IPS-15b (cell line): ENCODE results near the gene FARSA.
A peak's percentile ranks its signal among the peaks of the same experiment; 100 is the strongest.
"Not testable (repeated sequence)": the region's sequence is repeated elsewhere in the genome, so short reads cannot be mapped to it uniquely, and the experiment has no call there.

ENCODE experiments used
- H3K27me3 ChIP-seq: one replicate; pipeline ENCODE4 v1.6.1; 2013; ENCODE audit warnings: low read length; ENCODE audit not compliant: control insufficient read depth, insufficient read depth
- H3K36me3 ChIP-seq: one replicate; pipeline ENCODE4 v1.6.1; 2013; ENCODE audit warnings: low read length; ENCODE audit not compliant: control insufficient read depth, insufficient read depth
- H3K4me1 ChIP-seq: one replicate; pipeline ENCODE4 v1.6.1; 2013; ENCODE audit warnings: mild to moderate bottlenecking, low read length; ENCODE audit not compliant: control insufficient read depth, insufficient read depth
- H3K4me3 ChIP-seq: one replicate; pipeline ENCODE4 v1.5.1; 2013; ENCODE audit warnings: low read depth, low read length
- H3K9ac ChIP-seq: one replicate; pipeline ENCODE4 v1.6.1; 2013; ENCODE audit warnings: low read depth, mild to moderate bottlenecking, low read length
- H3K9me3 ChIP-seq: one replicate; pipeline ENCODE4 v1.6.1; 2013; ENCODE audit warnings: mild to moderate bottlenecking, low read length; ENCODE audit not compliant: control insufficient read depth, insufficient read depth

The FARSA gene

GRCh38 chr19:12893582-12893981, 39.9 kb downstream of the FARSA start:
- Histone ChIP-seq H3K4me3 (no peak overlapping the region), H3K9me3 (no peaks in the 10 kb centered on the region), H3K4me1 (no peaks in the 10 kb centered on the region), H3K27me3 (no peaks in the 10 kb centered on the region), H3K36me3 (peaks cover 27% of the 10 kb centered on the region), H3K9ac (no peak overlapping the region)

GRCh38 chr19:12891553-12892021, 41.9 kb downstream of the FARSA start:
- Histone ChIP-seq H3K36me3 (peaks cover 12% of the 10 kb centered on the region), H3K27me3 (peaks cover 12% of the 10 kb centered on the region), H3K9me3 (no peaks in the 10 kb centered on the region), H3K4me1 (no peaks in the 10 kb centered on the region), H3K4me3 (peak overlapping the region; percentile 98), H3K9ac (peak overlapping the region; percentile 68)

DNA sequence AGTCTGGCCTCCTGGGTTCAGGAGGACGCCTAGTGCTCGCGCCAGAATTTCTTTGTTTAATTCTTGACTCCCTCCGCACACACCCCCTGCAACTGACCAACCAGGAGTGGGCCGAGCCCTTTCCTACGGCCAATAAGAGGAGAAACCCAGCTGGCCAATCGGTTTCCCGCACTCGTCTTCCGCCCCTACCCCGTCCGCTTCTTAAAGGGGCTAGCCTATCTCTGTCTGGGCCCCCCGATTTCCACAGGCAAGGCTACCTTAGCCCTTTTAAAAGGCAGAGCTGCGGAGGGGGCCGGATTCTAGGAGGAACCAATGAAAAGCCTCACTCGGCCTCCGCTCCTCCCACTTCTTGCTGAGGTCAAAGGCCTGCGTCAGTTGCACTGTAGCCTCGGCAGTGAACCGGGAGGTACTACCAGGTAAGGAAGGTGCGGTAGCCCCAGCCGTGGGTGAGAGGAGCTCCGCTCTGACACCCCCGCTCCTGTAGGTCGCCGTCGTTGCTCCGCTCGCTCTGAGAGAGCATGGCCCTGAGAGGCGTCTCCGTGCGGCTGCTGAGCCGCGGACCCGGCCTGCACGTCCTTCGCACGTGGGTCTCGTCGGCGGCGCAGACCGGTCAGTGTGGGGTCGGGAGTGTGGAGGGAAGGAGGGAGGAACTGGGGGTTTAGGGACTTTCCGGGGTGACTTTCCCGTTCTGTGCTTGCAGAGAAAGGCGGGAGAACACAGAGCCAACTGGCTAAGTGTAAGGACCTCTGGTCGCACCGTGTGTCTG, 42.5 kb downstream of the FARSA start, which contains the start of gene GCDH:
TSS of gene GCDH (plus strand) at position 374 of the 766 bp plus-strand sequence. CDS start at position 519, 145 bp downstream.
- peak within 1 kb of the TSS; percentile 98 for H3K4me3 ChIP-seq
- peaks cover 16% of the 10 kb centered on the region for H3K27me3 ChIP-seq
- H3K4me1 ChIP-seq = no peaks in the 10 kb centered on the region

DNA sequence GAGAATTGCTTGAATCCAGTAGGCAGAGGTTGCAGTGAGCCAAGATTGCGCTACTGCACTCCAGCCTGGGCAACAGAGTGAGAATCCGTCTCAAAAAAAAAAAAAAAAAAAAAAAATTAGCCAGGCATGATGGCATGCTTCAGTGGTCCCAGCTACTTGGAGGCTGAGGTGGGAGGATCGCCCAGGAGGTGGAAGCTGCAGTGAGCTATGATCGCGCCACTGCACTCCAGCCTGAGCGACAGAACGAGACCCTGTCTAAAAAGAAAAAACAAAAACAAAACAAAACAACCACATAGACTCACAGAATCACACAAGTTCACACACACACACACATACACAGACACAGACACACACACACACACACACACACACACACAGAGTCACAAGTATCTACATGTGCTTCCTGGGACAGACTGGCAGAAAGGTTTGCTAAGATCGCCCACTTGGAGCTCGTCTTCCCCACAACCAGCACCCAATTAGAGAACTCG, 43.2 kb downstream of the FARSA start:
- H3K9ac ChIP-seq = peak overlapping the region; percentile 37
- peak overlapping the region; percentile 55 for H3K4me3 ChIP-seq
- not testable (repeated sequence) for H3K4me1 ChIP-seq

More for the DNA sequence above, 42.5 kb downstream of the FARSA start, which contains the start of gene GCDH:
- H3K9me3 ChIP-seq = no peaks in the 10 kb centered on the region
- H3K9ac ChIP-seq = peak within 1 kb of the TSS; percentile 68
- H3K36me3 ChIP-seq = peaks cover 6% of the 10 kb centered on the region

GRCh38 chr19:12888006-12888603, 45.4 kb downstream of the FARSA start:
- no peak overlapping the region for H3K4me3 ChIP-seq
- no peak overlapping the region for H3K9ac ChIP-seq
- peaks cover 6% of the 10 kb centered on the region for H3K4me1 ChIP-seq
- H3K9me3 ChIP-seq = no peaks in the 10 kb centered on the region
- peaks cover 28% of the 10 kb centered on the region for H3K27me3 ChIP-seq
- no peaks in the 10 kb centered on the region for H3K36me3 ChIP-seq

More for the DNA sequence above, 43.2 kb downstream of the FARSA start:
- not testable (repeated sequence) for H3K36me3 ChIP-seq, H3K9me3 ChIP-seq
- H3K27me3 ChIP-seq = peaks cover 16% of the 10 kb centered on the region

- Histone ChIP-seq H3K36me3 (no peaks in the 10 kb centered on the region), H3K4me1 (peaks cover 6% of the 10 kb centered on the region), H3K27me3 (peaks cover 33% of the 10 kb centered on the region), H3K9me3 (no peaks in the 10 kb centered on the region), H3K9ac (no peak within 1 kb of the TSS), H3K4me3 (peak within 1 kb of the TSS; percentile 74)
Measured at GRCh38 chr19:12886969-12887747, 46.4 kb downstream of the FARSA start, which contains the start of gene KLF1. KLF1 (minus strand) TSS chr19:12887201; CDS start chr19:12887140, 61 bp downstream.

DNA sequence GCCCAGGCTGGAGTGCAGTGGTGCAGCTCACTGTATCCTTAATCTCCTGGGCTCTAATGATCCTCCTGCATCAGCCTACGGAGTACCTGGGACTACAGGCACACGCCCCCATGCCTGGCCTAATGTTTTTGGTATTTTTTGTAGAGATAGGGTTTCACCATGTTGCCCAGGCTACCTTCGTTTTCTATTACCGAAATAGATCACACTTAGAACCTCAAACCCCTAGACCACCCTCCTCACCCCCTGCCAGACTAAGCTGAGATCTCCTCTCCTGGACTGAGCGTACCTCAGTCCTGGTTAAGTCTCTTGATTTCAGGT, 46.9 kb downstream of the FARSA start:
- H3K36me3 ChIP-seq = no peaks in the 10 kb centered on the region
- no peak overlapping the region for H3K9ac ChIP-seq
- H3K27me3 ChIP-seq = peaks cover 34% of the 10 kb centered on the region
- peaks cover 6% of the 10 kb centered on the region for H3K4me1 ChIP-seq
- no peak overlapping the region for H3K4me3 ChIP-seq
- H3K9me3 ChIP-seq = no peaks in the 10 kb centered on the region

- Histone ChIP-seq H3K9ac (no peak overlapping the region), H3K4me1 (peaks cover 6% of the 10 kb centered on the region), H3K4me3 (peak overlapping the region; percentile 74)
Measured at GRCh38 chr19:12885749-12886650, 47.5 kb downstream of the FARSA start.

DNA sequence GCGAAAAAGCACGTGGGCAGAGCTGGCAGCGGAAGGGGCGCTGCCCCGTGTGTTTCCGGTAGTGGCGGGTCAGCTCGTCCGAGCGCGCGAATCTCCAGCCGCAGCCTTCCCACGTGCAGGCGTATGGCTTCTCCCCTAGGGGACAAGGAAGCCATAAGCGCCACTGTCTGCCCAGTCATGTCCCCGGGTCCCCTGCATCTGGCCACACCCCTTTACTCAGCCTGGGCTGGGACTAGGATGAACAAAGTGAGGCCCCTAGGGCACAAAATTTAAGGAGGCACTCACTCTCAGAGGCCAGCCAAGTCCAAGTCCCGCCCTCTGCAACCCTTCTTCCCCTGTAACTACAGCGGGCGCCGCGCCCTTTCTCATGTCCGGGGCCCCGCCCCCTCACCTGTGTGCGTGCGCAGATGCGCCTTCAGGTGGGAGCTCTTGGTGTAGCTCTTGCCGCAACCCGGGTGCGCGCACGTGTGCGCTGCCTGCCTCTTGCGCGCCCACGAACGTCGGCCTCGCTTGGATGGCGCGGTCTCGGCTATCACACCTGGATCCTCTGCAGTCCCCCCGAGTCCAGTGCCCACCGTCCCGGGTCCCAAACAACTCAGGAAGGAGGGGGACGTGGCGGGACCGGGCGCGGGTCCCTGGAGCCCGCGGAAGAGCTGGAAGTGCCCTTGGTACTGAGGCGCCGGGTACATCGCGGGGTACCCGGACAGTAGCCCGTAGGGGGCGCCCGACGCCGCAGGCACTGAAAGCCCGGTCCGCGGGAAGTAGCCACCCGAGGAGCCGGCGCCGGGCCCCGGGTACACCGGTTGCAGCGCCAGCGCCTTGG, 48.4 kb downstream of the FARSA start:
- H3K36me3 ChIP-seq = no peaks in the 10 kb centered on the region
- H3K4me3 ChIP-seq = peak overlapping the region; percentile 74
- peaks cover 6% of the 10 kb centered on the region for H3K4me1 ChIP-seq
- H3K9ac ChIP-seq = peak overlapping the region; percentile 41
- peaks cover 34% of the 10 kb centered on the region for H3K27me3 ChIP-seq
- H3K9me3 ChIP-seq = no peaks in the 10 kb centered on the region

More at GRCh38 chr19:12885749-12886650, 47.5 kb downstream of the FARSA start:
- Histone ChIP-seq H3K9me3 (no peaks in the 10 kb centered on the region), H3K36me3 (no peaks in the 10 kb centered on the region), H3K27me3 (peaks cover 34% of the 10 kb centered on the region)

- Histone ChIP-seq H3K9me3 (no peaks in the 10 kb centered on the region), H3K4me3 (peak overlapping the region; percentile 74), H3K36me3 (no peaks in the 10 kb centered on the region), H3K27me3 (peaks cover 34% of the 10 kb centered on the region), H3K4me1 (peaks cover 6% of the 10 kb centered on the region), H3K9ac (peak overlapping the region; percentile 41)
Measured at GRCh38 chr19:12884627-12884925, 48.9 kb downstream of the FARSA start.
